Spleen (tissue), 7 donors: ENCODE results near the gene KRT83.

Experiments
- CTCF ChIP-seq, 11 experiments: fragments of 200-600 bp in 7 of 11; fragments of 450-650 bp in 4 of 11; sonication (generic) in 4 of 11; IDR thresholded peaks in 8 of 11; conservative IDR thresholded peaks in 3 of 11; 1 replicate in 7 of 11; 2 replicates in 4 of 11; pipeline versions ENCODE4 v1.4.0 to v1.8.0; 2016 to 2021; ENCODE audit warnings: antibody characterized with exemption in 11 of 11, inconsistent platforms in 4 of 11, mild to moderate bottlenecking in 1 of 11
- POLR2A ChIP-seq, 3 donors: fragments of 450-650 bp; IDR thresholded peaks; one replicate each; pipeline ENCODE4 v1.5.1; 2017; ENCODE audit warnings: antibody characterized with exemption in 3 of 3, mild to moderate bottlenecking in 1 of 3
- donor health status: DM: no; HTN: no; CAD: no; lungs with moderate emphysema.
- donor health status: DM: no; HTN: no; CAD: no.
- donor health status: DM: no; HTN: no; CAD: no.

- TF ChIP-seq CTCF (IDR thresholded peaks at IDR 0.05 in 8 of 11, conservative IDR thresholded peaks at IDR 0.05 in 3 of 11) (no peak), POLR2A (IDR thresholded peaks at IDR 0.05) (no peak)
Measured at GRCh38 chr12:52267699-52268098, 53.5 kb downstream of the KRT83 start.
